ENCODE data around the gene PNN. TPM values are rescaled to one million over a fixed set of nuclear protein-coding genes. Genes with fewer than 3 reads are reported as not detected.

PNN gene
- total and polyA plus RNA-seq, 2 of the 8 experiments (the other 6 are each of a cell fraction or from before 2014, with no cell fraction given) = 27.5 to 121 TPM

DNA sequence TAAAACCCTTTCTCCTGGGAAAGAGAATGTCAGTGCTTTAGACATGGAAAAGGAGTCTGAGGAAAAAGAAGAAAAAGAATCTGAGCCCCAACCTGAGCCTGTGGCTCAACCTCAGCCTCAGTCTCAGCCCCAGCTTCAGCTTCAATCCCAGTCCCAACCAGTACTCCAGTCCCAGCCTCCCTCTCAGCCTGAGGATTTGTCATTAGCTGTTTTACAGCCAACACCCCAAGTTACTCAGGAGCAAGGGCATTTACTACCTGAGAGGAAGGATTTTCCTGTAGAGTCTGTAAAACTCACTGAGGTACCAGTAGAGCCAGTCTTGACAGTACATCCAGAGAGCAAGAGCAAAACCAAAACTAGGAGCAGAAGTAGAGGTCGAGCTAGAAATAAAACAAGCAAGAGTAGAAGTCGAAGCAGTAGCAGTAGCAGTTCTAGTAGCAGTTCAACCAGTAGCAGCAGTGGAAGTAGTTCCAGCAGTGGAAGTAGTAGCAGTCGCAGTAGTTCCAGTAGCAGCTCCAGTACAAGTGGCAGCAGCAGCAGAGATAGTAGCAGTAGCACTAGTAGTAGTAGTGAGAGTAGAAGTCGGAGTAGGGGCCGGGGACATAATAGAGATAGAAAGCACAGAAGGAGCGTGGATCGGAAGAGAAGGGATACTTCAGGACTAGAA, 6.1 kb downstream of the PNN start:
- H4K91ac ChIP-seq (replicated peaks; ENCODE audit: insufficient read length, low read length) = no peak overlapping the region
- no peaks in the 10 kb centered on the region for H3K9me3 ChIP-seq (ENCODE audit: insufficient read depth in 2 of 2, low read depth in 1 of 2, low read length in 1 of 2)
- no peak overlapping the region; the same call in 1 of the 2 replicates for H4K8ac ChIP-seq (ENCODE audit: extremely low read depth, insufficient read depth, low read length)
- H3K56ac ChIP-seq (replicated peaks; ENCODE audit: insufficient read length, low read depth, low read length) = no peak overlapping the region
- no peaks in the 10 kb centered on the region; the same call in 1 of the 2 replicates for H3K23me2 ChIP-seq (ENCODE audit: low read depth, low read length)
- no peak overlapping the region for H3K23ac ChIP-seq (ENCODE audit: insufficient read length)
- no peaks in the 10 kb centered on the region for H3K4me1 ChIP-seq (replicated peaks in 1 of 4; ENCODE audit: control insufficient read depth in 3 of 4, insufficient read depth in 4 of 4, low read length in 3 of 4)
- H4K5ac ChIP-seq (ENCODE audit: insufficient read length, low read depth, low read length) = no peak overlapping the region
- H2AFZ ChIP-seq (ENCODE audit: low read length) = no peak overlapping the region
- no peak overlapping the region for H3K4me2 ChIP-seq (ENCODE audit: insufficient read depth in 1 of 2, low read depth in 2 of 2, low read length in 2 of 2)
- POLR2A ChIA-PET (ENCODE audit: partially characterized antibody) = interaction anchor here (0.6 to 13.8 kb wide), 15 partner anchors 8 to 229 kb away, joined by 3 to 219 read pairs (median 5); partner anchors contain the start of genes PNN, SEC23A and TRAPPC6B
- no peak overlapping the region for H2BK5ac ChIP-seq (ENCODE audit: low read depth, low read length)
- no peak overlapping the region for H2BK120ac ChIP-seq (replicated peaks; ENCODE audit: low read depth, low read length)
- no peak overlapping the region for H3K14ac ChIP-seq (ENCODE audit: insufficient read length)
- TF ChIP-seq POLR2A (IDR thresholded peaks at IDR 0.05; ENCODE audit: control extremely low read depth in 1 of 2, low read depth in 2 of 2, low read length in 2 of 2) = peak; percentile 29 to 68
- TF ChIP-seq, protein P1, sequence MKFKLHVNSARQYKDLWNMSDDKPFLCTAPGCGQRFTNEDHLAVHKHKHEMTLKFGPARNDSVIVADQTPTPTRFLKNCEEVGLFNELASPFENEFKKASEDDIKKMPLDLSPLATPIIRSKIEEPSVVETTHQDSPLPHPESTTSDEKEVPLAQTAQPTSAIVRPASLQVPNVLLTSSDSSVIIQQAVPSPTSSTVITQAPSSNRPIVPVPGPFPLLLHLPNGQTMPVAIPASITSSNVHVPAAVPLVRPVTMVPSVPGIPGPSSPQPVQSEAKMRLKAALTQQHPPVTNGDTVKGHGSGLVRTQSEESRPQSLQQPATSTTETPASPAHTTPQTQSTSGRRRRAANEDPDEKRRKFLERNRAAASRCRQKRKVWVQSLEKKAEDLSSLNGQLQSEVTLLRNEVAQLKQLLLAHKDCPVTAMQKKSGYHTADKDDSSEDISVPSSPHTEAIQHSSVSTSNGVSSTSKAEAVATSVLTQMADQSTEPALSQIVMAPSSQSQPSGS (IDR thresholded peaks at IDR 0.05; ENCODE audit: low read length) = 0 out of 2 replicates have a peak, but pooled peaks have one; percentile 21
- no peak for TF ChIP-seq HDAC6 (IDR thresholded peaks at IDR 0.05; ENCODE audit: low read depth, low read length)
- TF ChIP-seq ATF3 (IDR thresholded peaks at IDR 0.05; ENCODE audit: insufficient read depth, low read depth, low read length) = no peak
- no peak for TF ChIP-seq SP2 (IDR thresholded peaks at IDR 0.05; ENCODE audit: low read length)
- no peak for TF ChIP-seq SIRT6 (IDR thresholded peaks at IDR 0.05; ENCODE audit: low read length)
- TF ChIP-seq RXRA (IDR thresholded peaks at IDR 0.05; ENCODE audit: insufficient read depth, low read depth, low read length) = no peak
- no peak for TF ChIP-seq POU5F1 (IDR thresholded peaks at IDR 0.05; ENCODE audit: low read depth, low read length)
- no peak for TF ChIP-seq MAFK (IDR thresholded peaks at IDR 0.05; ENCODE audit: low read depth, low read length)
- peak; percentile 86 for TF ChIP-seq POLR2AphosphoS5 (IDR thresholded peaks at IDR 0.05; ENCODE audit: low read depth, low read length)
- no peak overlapping the region for H3K18ac ChIP-seq (ENCODE audit: extremely low read depth, low read length)
- no peak overlapping the region for H2AK5ac ChIP-seq (ENCODE audit: low read depth, low read length)
- no peak overlapping the region for H2BK12ac ChIP-seq (ENCODE audit: low read depth, low read length)
- no peaks in the 10 kb centered on the region for H3K27me3 ChIP-seq (replicated peaks in 1 of 4; ENCODE audit: control insufficient read depth in 3 of 4, extremely low read depth in 1 of 4, insufficient read depth in 3 of 4, low read length in 3 of 4)
- no peak overlapping the region for H3K9ac ChIP-seq (replicated peaks in 1 of 4; ENCODE audit: extremely low read depth in 1 of 4, low read depth in 3 of 4, low read length in 3 of 4)
- peaks cover 4 to 40% of the 10 kb centered on the region in 2 experiments for H3K79me2 ChIP-seq (ENCODE audit: control insufficient read depth in 1 of 2, insufficient read depth in 2 of 2, low read length in 2 of 2)
- no peaks in the 10 kb centered on the region; the same call in none of the 2 replicates for H3K79me1 ChIP-seq (ENCODE audit: low read depth, low read length)
- 93% methylated on average over 7 of the region's 7 CpGs; no CpG with 5 or more reads in 1 of the 2 experiments for whole genome bisulfite sequencing, 2 experiments (ENCODE audit: extremely low coverage in 1 of 2, insufficient coverage in 1 of 2, insufficient read length in 1 of 2, insufficient replicate concordance in 2 of 2, low coverage in 1 of 2, low lambda C conversion rate in 2 of 2, missing lambda C conversion rate in 1 of 2)
- no peak overlapping the region for H3K4ac ChIP-seq (replicated peaks; ENCODE audit: insufficient read length, low read depth, low read length)
- no peak overlapping the region for H2BK15ac ChIP-seq (ENCODE audit: low read length)
- DNase-seq (ENCODE audit: low read depth in 1 of 2, low spot score in 2 of 2) = no peak
- H3K27ac ChIP-seq (ENCODE audit: low read depth, low read length) = no peak overlapping the region; the same call in 1 of the 2 replicates
- CTCF ChIA-PET (ENCODE audit: partially characterized antibody) = no interaction called here
- no peak overlapping the region for H2BK20ac ChIP-seq (ENCODE audit: low read length)
- no peak overlapping the region for H3K4me3 ChIP-seq (ENCODE audit: extremely low read depth in 1 of 4, insufficient read depth in 2 of 4, low read depth in 3 of 4, low read length in 4 of 4)
- peaks cover 7 to 8% of the 10 kb centered on the region in 2 experiments for H4K20me1 ChIP-seq (replicated peaks in 1 of 2; ENCODE audit: control insufficient read depth in 1 of 2, insufficient read depth in 2 of 2, low read length in 2 of 2)
- FAIRE-seq = no peak
- H3K36me3 ChIP-seq (ENCODE audit: control insufficient read depth in 2 of 4, insufficient read depth in 4 of 4, low read length in 3 of 4) = peaks cover 43 to 89% (median 71%) of the 10 kb centered on the region in 4 experiments
